HG02938 (cell line): ENCODE measurements around the gene SYNDIG1L.
"Not testable (repeated sequence)": the region's sequence is repeated elsewhere in the genome, so short reads cannot be mapped to it uniquely, and the experiment has no call there.

Experiments used
- ATAC-seq: cut with Tn5 transposase; IDR thresholded peaks from one replicate; pipeline ENCODE4 v1.9.1; 2021; ENCODE audit warnings: mild to moderate bottlenecking, moderate library complexity; ENCODE audit not compliant: unreplicated experiment

The SYNDIG1L gene

GRCh38 chr14:74404435-74404834 is 21.6 kb downstream of the SYNDIG1L start:
- ATAC-seq: no peak

GRCh38 chr14:74403619-74404417 is 22.2 kb downstream of the SYNDIG1L start:
- ATAC-seq: no peak

- ATAC-seq: no peak
Observed at GRCh38 chr14:74402401-74403251, 23.4 kb downstream of the SYNDIG1L start.

- ATAC-seq: peak; percentile 66
Observed at GRCh38 chr14:74401504-74402241, 24.3 kb downstream of the SYNDIG1L start.

GRCh38 chr14:74400919-74401503 is 25.0 kb downstream of the SYNDIG1L start:
- ATAC-seq: peak; percentile 4

GRCh38 chr14:74400031-74400685 is 25.9 kb downstream of the SYNDIG1L start:
- ATAC-seq: no peak

- no peak for ATAC-seq
Observed at GRCh38 chr14:74395094-74395493, 30.9 kb downstream of the SYNDIG1L start.

GRCh38 chr14:74394549-74394948 is 31.5 kb downstream of the SYNDIG1L start:
- no peak for ATAC-seq

GRCh38 chr14:74392616-74393570 is 33.1 kb downstream of the SYNDIG1L start:
- no peak for ATAC-seq

GRCh38 chr14:74391479-74391878 is 34.5 kb downstream of the SYNDIG1L start:
- ATAC-seq: no peak

- ATAC-seq: not testable (repeated sequence)
Observed at GRCh38 chr14:74390505-74390904, 35.5 kb downstream of the SYNDIG1L start.

- ATAC-seq: no peak
Observed at GRCh38 chr14:74389980-74390379, 36.0 kb downstream of the SYNDIG1L start.

GRCh38 chr14:74382231-74382630 is 43.8 kb downstream of the SYNDIG1L start:
- ATAC-seq: no peak

GRCh38 chr14:74381571-74381970 is 44.4 kb downstream of the SYNDIG1L start:
- ATAC-seq: not testable (repeated sequence)

- ATAC-seq: no peak
Observed at GRCh38 chr14:74380845-74381244, 45.2 kb downstream of the SYNDIG1L start.

GRCh38 chr14:74380172-74380571 is 45.8 kb downstream of the SYNDIG1L start:
- ATAC-seq: no peak

GRCh38 chr14:74377976-74378690 is 47.9 kb downstream of the SYNDIG1L start:
- no peak for ATAC-seq

GRCh38 chr14:74368441-74368840 is 57.6 kb downstream of the SYNDIG1L start:
- no peak for ATAC-seq

- ATAC-seq: no peak
Observed at GRCh38 chr14:74368026-74368425, 58.0 kb downstream of the SYNDIG1L start.
